ENCODE results near the gene INSRR.

Gene INSRR

DNA sequence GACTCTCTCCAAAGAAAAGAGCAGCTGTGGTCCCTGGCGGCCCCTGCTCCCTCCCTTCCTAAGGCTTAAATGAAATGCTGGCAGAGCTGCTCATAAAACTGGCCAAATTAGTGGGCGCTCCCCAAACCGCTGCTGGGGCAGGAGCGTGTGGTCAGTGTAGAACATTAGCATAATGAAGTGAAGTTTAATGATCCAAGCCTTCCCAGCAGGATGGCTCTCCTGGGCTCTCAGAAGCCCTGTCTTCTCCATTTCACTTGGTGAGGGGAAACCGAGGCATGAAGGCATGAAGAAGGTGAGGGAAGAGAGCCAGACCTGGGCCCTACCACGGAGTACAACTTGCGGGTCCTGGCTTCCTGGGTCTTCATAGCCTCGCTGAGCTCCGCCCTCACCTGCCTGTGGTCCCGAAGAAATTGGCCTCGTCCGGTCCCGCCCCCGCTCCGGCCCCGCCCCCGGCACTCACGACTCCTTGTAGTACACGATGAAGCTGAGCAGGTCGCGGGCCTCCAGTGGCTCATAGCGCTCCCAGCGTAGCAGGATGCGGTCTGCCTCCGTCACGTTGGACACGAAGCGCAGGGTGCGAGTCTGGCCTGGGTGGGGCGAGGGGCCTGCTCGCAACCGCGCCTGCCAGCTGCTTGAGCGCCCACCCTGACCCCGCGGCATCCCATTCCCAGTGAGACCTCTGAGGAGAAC, 10.3 kb downstream of the INSRR start:
- DNase-seq (ENCODE audit: low spot score) = no peak

DNA sequence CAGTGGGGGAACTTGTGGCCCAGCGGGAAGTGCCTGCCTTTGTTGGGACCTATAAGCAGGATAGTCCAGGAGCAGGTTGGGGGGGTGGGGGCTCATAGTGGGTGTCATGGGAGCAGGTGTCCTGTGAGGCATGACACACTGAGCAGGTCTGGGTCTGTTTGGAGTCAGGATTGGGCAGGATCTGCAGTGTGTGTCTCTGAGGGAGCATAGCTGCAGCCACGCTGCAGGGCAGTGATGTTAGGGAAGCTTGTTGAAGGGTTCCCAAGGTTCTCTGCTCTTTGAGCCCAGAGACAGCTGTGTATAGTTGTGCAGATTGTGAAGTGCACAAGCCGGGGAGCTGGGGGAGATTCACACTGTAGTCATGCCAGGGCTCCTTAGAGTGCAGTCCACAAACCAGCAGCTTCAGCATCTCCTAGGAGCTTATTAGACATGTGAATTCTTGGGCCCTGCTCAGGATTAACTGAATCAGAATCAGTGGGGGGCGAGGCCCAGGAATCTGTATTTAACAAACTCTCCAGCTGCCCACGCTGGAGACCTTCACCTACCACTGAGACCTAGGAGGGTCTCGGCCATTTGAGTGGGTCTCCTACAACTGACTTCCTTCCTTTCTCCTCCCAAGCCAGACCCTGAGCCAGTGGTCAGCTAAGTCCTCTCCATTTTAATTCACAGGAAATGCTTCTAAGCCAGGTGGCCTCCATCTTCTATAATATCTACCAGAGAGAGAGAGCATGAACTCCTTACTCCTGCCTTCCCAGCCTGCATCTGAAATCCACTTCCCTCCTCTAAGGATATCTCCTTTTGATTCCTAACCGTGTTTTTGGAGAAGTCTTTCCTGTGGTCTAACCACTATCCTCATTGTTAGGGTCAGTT, 11.1 kb downstream of the INSRR start:
- no peak for DNase-seq (ENCODE audit: low spot score)

DNA sequence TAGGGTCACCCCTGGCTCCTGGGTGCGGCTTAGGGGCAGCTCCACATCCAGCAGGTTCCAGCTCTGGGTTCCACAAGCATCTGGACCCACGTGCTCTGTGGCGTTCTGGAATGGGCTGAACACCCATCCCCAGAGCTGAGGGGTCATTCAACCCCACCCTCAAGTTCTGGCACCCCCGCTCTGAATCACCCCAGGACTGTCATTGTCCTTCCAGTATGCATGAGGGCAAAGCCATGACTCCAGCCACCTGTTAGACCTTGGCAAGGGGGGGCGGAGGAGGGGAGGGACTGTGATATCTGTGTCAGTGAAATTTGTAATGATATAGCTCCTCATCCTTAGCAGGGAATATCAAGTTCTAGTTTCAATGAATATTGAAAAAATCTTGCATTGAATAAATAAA, 12.3 kb downstream of the INSRR start:
- DNase-seq (ENCODE audit: low spot score) = no peak

DNA sequence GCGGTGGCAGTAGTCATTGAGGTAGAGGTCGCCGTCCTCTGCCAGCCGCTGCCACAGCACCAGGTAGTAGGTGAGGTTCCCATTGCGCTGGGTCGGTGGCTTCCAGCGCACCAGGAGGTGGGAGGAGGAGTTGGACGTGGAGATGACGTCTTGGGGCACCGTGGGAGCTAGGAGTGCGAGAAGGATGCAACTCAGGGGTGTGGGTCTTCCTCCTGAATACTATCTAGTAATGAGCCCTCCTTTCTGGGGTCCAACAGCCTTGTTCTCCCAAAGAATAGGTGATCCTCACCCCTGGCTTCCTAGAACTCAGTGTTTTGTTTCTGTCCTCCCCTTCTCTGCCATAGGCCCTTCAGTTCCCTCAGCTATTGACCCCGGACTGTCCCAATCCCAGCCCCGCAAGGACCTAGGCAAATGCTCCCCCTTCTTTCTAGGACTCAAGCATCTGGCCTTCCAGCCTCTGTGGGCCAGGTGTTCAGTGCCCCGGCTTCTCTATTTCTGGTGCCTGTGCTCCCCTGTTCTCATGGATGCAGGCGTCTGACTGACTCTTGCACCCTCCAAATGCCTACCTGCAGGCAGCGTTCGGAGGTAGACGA, 12.9 kb downstream of the INSRR start:
- no peak for DNase-seq (ENCODE audit: low spot score)

DNA sequence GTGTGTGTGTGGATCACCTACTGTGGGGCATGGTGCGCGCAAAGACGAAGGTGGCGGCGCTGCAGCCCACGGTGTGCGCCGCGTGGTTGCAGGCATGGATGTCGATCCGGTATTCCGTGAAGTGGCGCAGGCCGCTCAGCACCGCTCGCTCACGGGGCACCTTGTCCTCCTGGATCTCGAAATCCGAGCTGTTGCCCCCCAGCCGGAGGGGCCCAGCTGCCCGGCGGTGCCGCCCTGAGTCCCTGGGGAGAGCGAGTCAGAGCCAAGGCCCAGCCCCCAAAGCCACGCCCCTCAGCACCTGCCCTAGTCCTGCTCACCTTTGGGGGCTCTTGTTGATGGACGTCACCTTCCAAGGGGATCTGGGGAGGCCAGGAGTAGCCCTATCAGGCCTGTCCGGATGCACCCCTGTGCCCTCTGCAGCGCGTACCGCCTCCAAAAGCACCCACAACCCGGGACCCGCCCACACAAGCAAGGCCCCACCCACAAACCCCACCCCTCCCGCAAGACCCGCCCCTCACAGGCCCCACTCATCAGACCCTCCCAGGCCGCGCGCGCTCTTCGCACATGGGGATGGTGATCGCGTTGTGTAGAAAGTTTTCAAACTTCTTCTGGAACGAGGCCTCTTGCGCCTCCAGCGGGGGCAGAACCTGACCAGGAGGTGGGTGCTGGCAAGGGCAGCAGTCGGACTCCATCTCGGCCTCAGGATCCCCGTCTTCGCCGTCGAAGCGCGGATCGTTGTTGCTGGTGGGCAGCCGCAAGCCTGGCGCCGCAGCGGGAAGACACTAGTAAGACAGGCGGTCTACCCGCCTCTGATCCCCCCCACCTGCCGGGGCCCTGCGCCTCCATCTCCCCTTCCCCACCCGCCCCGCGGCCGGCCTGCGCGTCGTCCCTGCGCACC, 13.6 kb downstream of the INSRR start:
- no peak for DNase-seq (ENCODE audit: low spot score)

DNA sequence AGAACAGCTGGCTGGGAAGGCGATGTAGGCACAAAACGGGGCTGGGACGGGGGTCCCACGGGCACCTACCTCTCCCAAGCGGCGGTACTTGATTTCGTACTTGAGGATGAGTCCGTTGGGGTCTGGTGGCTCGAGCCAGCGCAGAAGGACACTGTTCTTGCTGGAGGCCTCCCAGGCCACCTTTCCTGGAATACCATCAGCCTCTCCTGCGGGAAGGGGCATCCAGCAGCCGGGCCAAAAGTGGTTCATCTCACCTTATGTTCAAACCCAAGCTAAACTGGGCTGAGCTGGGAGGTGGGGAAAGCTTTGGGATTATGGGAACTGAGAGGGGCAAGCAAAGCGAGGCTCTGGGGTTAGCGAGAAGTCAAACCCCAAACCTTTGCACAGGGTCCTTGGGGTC, 14.3 kb downstream of the INSRR start:
- DNase-seq (ENCODE audit: low spot score) = no peak

DNA sequence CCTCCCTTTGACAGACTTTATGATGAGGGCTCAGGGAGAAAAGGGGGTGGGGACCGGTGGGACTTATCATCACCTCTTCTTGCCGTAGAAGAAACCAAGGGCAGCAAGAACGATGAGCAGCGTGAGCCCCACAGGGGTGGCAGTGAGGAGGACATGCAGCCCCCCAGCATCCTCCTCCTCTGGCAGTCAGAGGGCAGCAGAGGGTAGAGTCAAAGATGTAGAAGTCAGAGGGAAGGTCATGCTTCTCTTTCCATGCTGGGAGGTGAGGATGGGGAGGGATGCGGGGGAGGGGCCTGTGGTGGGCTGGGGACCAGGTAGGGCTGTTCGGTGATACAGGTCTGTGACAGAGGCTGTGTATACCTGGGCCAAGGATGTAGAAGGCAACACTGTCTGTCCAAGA, 14.8 kb downstream of the INSRR start:
- no peak for DNase-seq (ENCODE audit: low spot score)

DNA sequence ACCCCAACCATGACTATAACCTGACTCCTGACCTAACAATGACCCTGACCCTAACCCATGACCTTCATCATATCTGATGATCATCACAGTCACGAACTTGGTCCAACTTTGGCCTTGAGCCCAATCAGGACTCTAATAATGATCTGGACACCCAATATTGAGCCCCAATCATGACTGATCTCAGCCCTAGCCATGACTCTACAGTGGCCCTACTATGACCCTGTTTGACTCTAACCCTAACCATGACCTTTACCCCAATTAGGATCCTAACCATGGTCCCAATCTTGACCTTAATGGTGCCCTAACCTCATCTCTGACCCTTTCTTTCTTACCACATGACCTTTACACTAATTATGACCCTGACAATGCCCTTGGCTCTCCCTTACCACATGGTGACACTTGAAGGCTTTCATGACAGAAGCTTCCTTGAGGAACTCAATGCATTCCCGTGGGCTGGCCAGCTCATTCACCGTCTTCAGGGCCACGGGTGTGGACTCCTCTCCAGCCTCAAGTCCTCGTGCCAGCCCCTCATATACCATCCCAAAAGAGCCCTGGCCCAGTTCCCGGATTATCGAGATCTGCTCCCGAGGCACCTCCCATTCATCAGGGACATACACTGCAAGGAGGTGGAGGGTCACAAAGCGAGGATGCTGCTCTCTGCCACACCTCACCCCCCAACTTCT, 16.2 kb downstream of the INSRR start:
- no peak for DNase-seq (ENCODE audit: low spot score)

DNA sequence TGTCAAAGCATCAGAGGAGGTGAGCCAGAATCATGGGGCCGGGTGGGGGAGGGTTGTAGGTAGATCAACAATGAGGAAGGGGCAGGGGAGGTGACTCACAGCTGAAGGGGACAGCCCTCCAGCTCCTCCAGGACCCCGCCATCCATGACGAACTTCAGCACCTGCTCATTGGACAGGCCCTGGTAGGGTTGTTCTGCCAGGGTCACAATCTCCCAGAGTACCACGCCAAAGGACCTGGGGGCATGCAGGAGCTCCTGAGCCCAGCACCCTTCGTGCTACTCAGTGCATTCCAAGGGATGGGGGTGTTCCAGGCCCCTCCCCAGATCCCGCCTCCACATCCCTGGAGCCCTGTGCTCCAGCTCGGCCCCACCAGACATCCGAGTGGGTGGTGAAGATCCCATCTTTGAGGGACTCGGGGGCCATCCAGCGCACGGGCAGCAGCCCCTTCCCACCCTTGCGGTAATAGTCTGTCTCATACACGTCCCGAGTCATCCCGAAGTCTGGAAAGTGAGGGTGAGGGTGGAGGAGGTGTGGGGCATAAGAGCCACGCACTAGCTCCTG, 17.5 kb downstream of the INSRR start:
- DNase-seq (ENCODE audit: low spot score) = no peak

DNA sequence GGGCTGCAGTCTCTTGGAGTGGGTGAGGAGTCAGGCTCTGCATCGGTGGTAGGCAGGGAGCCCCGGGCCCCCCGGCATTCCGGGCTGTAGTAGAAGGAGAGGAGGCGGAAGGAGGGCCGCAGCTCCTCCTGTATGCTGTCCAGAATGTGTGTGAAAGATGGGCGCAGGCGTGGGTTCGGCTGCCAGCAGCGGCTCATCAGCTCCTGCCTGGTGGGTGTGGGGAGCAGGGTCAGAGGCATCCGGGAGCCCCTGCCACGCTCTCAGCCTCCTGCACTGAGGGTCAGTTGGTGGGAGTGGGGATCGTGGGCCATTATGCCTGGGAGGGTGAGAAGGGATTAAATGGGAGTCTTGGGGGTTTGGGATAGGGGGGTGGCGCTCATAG, 18.0 kb downstream of the INSRR start:
- DNase-seq (ENCODE audit: low spot score) = no peak

DNA sequence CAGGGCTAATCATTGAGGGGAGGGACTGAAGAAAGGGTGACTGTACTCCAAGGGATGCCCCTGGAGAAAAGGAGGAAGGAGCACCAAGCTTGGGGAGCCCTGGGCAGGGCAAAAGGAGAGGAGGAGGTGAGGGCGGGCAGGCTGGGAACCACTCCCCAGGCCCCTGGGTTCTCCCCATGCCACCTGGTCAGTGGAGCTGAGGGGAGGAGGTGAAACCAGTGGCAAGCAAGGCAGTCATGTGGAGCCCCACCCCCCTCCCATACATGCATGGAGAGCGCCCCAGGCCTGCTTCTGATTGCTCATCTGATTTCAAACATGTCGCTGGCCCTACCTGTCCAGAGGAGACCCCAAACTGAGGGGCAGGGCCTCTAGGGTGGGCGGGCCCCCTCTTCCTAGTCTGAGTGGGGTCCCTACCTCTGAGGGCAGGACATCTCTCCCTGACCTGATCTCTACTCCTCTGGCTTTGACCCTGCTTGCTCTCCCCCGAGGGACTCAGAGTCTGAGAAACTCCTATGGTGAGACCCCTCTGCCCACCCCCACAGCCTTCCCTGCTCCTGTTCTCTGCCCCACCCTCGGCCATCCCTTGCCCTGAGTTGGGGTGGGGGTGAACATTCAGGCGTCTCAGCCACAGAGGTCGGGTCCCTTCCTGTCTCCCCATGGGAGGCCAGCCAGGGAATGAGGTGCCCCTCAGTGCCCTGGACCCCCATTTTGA, 18.6 kb downstream of the INSRR start:
- DNase-seq (ENCODE audit: low spot score) = no peak

DNA sequence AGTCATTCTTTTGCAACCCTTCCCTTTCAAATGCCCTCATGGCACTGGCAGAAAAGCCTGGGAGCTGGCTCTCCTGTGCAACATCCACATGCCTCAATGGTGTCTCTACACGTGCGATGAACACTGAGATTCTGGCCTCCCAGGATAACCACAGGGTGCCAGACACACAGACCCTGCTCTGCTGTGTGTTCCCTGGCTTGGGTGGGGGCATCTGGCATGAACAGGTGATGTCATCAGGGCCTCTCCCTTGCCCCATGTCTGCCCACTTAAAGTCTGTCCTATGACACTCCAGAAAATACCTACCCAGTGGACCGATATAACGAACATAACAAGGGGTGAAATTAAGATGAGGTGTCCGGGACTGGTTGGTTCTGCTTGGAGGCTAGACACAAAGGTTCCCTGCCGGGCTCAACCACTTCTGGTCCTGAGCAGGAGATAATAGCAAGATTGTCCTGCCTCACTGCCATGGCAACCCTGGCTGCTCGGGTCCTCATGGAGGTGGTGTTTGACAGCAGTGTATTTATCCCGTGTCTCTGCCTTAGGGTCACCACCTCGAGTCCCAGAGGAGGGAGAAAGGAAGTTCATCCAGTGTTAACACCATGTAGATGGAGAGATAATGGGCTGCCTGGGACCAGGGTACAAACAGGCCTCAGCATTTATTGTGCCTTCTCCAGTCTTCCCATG, 19.3 kb downstream of the INSRR start:
- DNase-seq (ENCODE audit: low spot score) = no peak

DNA sequence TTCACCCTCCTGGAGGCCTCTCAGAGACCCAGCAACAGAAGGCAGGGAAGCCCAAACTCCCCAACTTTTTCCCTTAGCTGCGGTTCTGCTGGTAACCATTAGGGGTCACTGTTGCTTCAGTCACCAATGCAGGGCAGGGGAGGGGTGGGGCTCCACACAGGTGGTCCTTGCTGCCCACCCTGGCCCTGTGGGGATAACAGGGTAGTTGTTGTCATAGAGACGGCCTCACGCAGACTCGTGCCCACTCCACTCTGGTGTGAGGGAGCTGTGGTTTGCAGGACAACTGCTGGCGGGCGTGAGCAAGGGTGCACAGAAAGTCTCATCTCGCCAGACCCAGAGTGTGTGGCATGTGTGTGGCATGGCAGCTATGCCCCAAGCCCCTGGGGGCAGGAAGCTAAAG, 19.9 kb downstream of the INSRR start:
- DNase-seq (ENCODE audit: low spot score) = peak; percentile 64

DNA sequence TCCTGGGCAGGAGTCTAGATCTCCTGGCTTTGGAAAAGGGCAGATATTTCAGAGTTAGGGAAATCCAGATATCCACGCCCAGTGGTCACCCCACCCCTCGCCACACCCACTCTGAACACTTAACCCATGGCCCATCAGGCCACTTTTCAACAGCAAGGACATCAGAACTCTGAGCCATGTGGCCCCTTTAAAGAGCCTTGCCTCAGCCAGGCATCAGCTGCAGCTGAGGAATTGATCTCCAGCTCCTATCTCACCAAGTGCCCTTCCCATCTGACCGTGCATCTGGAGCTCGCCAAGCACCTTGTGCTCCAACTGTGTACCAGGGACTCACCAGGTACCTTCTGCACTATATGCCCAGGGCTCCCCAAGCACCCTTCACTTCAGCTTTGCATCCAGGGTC, 22.0 kb downstream of the INSRR start:
- no peak for DNase-seq (ENCODE audit: low spot score)

DNA sequence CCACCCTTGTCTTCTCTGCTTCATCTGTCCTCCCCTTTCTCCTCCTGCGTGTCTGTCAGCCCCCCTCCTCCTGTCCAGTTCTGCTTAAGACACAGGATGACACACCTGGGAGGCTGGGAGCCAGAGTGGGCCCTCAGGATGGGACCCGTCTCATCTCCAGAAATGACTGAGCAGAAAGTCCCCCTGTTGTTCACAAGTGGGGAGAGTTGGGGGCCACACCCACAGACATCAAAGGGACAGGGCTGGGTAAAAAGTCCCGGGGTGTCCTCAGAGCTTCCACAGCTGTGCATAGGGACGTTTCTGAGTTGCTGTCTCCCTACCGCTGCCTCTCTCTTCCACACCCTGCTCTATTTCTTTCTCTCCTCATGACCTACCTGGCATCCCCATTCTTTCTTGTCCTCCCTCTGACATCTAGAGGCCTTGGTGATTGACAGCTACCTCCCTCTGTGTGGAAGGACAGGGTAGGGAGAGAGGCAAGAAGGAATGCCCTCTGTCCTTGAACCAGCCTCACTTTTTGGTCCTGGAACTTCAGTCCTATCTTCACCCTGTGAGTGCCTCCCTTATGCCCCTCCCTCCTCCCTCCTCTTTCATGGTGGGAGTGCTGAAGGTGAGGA, 22.8 kb downstream of the INSRR start:
- DNase-seq (ENCODE audit: low spot score) = no peak

DNA sequence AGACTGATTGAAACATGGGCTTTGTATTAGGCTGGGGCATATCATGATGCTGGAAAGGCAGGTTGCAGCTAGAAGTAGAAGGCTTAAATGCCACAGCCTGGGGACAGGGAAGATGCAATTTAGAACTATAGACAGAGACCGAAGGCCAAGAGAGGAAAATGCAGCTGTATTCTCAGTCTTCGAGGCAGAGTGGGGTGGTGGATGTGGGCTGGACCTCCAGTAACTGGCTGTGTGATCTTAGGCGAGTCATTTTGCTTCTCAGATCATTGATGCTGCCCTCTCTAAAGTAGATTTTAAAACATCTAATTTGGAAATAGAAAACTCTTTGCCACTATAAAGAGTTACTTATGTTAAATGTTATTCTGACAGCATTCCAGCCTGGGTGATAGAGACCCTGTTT, 24.6 kb downstream of the INSRR start:
- DNase-seq (ENCODE audit: low spot score) = no peak

DNA sequence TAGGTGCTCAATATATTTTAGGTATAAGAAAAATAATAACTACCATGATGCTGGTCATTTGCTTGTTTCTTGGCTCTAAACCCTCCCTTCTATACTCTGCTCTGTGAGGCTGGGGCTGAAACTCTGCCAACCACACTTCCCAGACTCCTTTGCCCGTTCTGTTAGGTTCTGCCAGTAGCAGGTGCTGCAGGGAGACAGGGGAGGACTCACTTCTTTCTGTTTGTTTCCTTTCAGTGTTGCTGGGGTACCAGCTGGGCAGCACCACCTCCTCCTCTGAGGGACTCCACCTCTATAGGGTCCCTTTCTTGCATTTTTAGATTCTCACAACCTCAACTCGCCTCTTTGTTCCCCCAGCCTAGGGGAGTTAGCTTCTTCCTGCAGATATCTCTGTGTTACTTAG, 25.3 kb downstream of the INSRR start:
- DNase-seq (ENCODE audit: low spot score) = no peak

DNA sequence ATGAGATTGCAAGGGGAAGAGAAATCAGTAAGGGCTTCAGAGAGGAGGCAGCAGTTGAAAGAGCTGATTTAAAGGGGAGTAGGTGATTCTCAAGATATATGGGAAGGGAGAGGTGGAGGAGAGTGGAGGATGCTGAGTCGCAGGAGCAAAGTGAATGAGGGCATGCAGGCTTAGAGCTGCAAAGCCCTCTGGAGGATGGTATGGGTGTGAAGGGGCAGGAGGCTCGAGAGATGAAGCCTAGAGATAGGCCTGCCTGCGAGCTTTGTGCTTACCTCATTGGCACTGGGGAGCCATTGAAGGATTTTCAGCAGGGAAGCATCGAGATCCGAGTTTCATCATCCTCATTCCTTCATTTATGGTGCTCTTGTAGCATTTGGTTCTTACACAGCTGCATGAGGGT, 26.5 kb downstream of the INSRR start:
- no peak for DNase-seq (ENCODE audit: low spot score)

DNA sequence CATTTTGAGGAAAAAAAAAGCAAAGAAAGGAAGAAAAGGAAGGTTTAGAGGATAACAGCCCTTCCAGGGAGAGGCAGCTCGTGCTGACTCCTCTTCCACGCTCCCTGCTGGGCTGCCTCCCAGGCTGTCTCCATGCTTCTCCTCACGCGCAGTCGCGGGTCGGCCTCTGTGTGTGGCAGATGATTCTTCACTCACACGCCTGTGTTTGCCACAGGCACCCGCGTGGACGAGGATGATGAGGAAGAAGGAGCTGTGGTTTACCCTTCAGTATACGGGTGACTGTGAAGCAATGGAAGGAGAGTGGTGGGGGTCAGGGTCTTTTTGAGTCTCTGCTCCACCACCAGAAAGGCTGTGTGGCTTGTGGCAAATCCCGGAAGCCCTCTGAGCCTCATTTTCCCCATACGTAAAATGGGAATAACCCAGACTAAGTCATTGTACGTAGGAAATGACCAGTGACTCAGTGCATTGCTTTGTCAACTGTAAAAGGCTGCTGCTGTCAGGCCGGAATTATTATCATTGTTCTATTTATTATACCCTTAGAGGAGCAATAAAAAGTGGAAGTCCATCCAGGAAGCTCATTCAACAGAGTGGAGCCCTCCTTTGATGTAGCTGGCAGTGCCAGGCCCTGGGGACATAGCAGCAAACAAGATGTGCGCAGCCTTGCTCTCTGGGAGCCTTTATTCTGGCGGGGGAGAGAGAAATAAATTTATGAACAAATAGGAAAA, 30.4 kb downstream of the INSRR start:
- DNase-seq (ENCODE audit: low spot score) = no peak
